H9 (cell line): ENCODE results near the gene ARHGAP25. TPM values are rescaled to one million over a fixed set of nuclear protein-coding genes. Genes with fewer than 3 reads are reported as not detected.

Experiments
- DNase-seq: peaks from one replicate; pipeline ENCODE4 v3.0.0-alpha.2; 2017
- H2AFZ ChIP-seq: one replicate; pipeline ENCODE4 v1.6.1; 2013; ENCODE audit warnings: mild to moderate bottlenecking, low read length, control low read depth, moderate library complexity
- H2AK5ac ChIP-seq: 2 replicates; pipeline ENCODE4 v1.6.1; 2013; ENCODE audit warnings: low read length, control low read depth, mixed read lengths; ENCODE audit not compliant: insufficient read length
- H2BK120ac ChIP-seq: one replicate; pipeline ENCODE4 v1.6.1; 2013; ENCODE audit warnings: low read depth, mild to moderate bottlenecking, low read length, control low read depth, inconsistent platforms; ENCODE audit not compliant: poor library complexity, severe bottlenecking
- H2BK12ac ChIP-seq: 2 replicates; pipeline ENCODE4 v1.6.1; 2013; ENCODE audit warnings: low read length, control low read depth, mixed read lengths, low read depth; ENCODE audit not compliant: insufficient read length
- H2BK15ac ChIP-seq: 2 replicates; pipeline ENCODE4 v1.6.1; 2013; ENCODE audit warnings: low read depth, low read length, control low read depth
- H2BK20ac ChIP-seq: one replicate; pipeline ENCODE4 v1.6.1; 2013; ENCODE audit warnings: low read depth, mild to moderate bottlenecking, low read length, control low read depth, inconsistent platforms; ENCODE audit not compliant: poor library complexity, severe bottlenecking
- H2BK5ac ChIP-seq: 2 replicates; pipeline ENCODE4 v1.6.1; 2013; ENCODE audit warnings: low read length, control low read depth, mixed read lengths; ENCODE audit not compliant: insufficient read length
- H3K14ac ChIP-seq: 2 replicates; pipeline ENCODE4 v1.6.1; 2013; ENCODE audit warnings: low read length, control low read depth; ENCODE audit not compliant: insufficient read depth
- H3K18ac ChIP-seq: 2 replicates; pipeline ENCODE4 v1.6.1; 2013; ENCODE audit warnings: low read depth, mild to moderate bottlenecking, mixed read lengths, low read length, control low read depth; ENCODE audit not compliant: insufficient read length
- H3K23ac ChIP-seq: 2 replicates; pipeline ENCODE4 v1.6.1; 2013; ENCODE audit warnings: low read length, control low read depth, mixed read lengths, low read depth; ENCODE audit not compliant: insufficient read length
- H3K23me2 ChIP-seq: 2 replicates; pipeline ENCODE4 v1.6.1; 2013; ENCODE audit warnings: low read depth, mild to moderate bottlenecking, mixed read lengths, low read length, control low read depth; ENCODE audit not compliant: insufficient read length, poor library complexity, severe bottlenecking
- H3K27ac ChIP-seq: 2 replicates; pipeline ENCODE4 v1.5.1; 2013; ENCODE audit warnings: low read length, control low read depth, mixed read lengths, low read depth; ENCODE audit not compliant: insufficient read length
- H3K27me3 ChIP-seq: 2 replicates; pipeline ENCODE4 v1.6.1; 2013; ENCODE audit warnings: low read length, control low read depth, inconsistent platforms; ENCODE audit not compliant: insufficient read depth
- H3K4ac ChIP-seq: 2 replicates; pipeline ENCODE4 v1.6.1; 2013; ENCODE audit warnings: low read depth, mild to moderate bottlenecking, control low read depth, inconsistent platforms, low read length, moderate library complexity
- H3K4me1 ChIP-seq: 2 replicates; pipeline ENCODE4 v1.6.1; 2013; ENCODE audit warnings: low read length, control low read depth, inconsistent platforms; ENCODE audit not compliant: insufficient read depth
- H3K4me2 ChIP-seq: 2 replicates; pipeline ENCODE4 v1.6.1; 2013; ENCODE audit warnings: low read length, control low read depth, mixed read lengths; ENCODE audit not compliant: insufficient read length, insufficient read depth
- H3K56ac ChIP-seq: 2 replicates; pipeline ENCODE4 v1.6.1; 2013; ENCODE audit warnings: low read depth, mild to moderate bottlenecking, mixed read lengths, low read length, control low read depth; ENCODE audit not compliant: insufficient read length
- H3K79me1 ChIP-seq: 2 replicates; pipeline ENCODE4 v1.6.1; 2013; ENCODE audit warnings: low read depth, mild to moderate bottlenecking, moderate library complexity, low read length, control low read depth, inconsistent platforms; ENCODE audit not compliant: insufficient read depth, poor library complexity, severe bottlenecking
- H3K79me2 ChIP-seq: 2 replicates; pipeline ENCODE4 v1.6.1; 2013; ENCODE audit warnings: low read length, control low read depth, inconsistent platforms; ENCODE audit not compliant: insufficient read depth
- H3K9ac ChIP-seq: 2 replicates; pipeline ENCODE4 v1.6.1; 2013; ENCODE audit warnings: low read length, control low read depth, mixed read lengths; ENCODE audit not compliant: insufficient read length; ENCODE audit errors: extremely low read depth
- H3K9me3 ChIP-seq: one replicate; pipeline ENCODE4 v1.6.1; 2013; ENCODE audit warnings: low read depth, low read length, inconsistent platforms; ENCODE audit not compliant: control insufficient read depth
- H3T11ph ChIP-seq: one replicate; pipeline ENCODE4 v1.6.1; 2013; ENCODE audit warnings: mild to moderate bottlenecking, low read length, control low read depth, inconsistent platforms
- H4K20me1 ChIP-seq: one replicate; pipeline ENCODE4 v1.6.1; 2013; ENCODE audit not compliant: control insufficient read depth, insufficient read length, insufficient read depth
- H4K5ac ChIP-seq: 2 replicates; pipeline ENCODE4 v1.6.1; 2013; ENCODE audit warnings: low read depth, mild to moderate bottlenecking, mixed read lengths, low read length, control low read depth; ENCODE audit not compliant: insufficient read length
- H4K8ac ChIP-seq: replicated peaks from 2 replicates; pipeline ENCODE4 v1.6.1; 2013; ENCODE audit warnings: low read length, control low read depth, mixed read lengths, low read depth; ENCODE audit not compliant: insufficient read length
- H4K91ac ChIP-seq: 2 replicates; pipeline ENCODE4 v1.6.1; 2013; ENCODE audit warnings: low read depth, mild to moderate bottlenecking, moderate library complexity, mixed read lengths, low read length, control low read depth; ENCODE audit not compliant: insufficient read length
- H3K27ac Mint-ChIP-seq, 3 experiments: 2 replicates in 2 of 3; 3 replicates in 1 of 3; pipeline ENCODE4 v1.8.0; 2020 to 2021; ENCODE audit warnings: mixed read lengths in 3 of 3, mild to moderate bottlenecking in 1 of 3, moderate library complexity in 1 of 3
- H3K27me3 Mint-ChIP-seq: 2 replicates; pipeline ENCODE4 v1.8.0; 2021; ENCODE audit warnings: low read depth, mild to moderate bottlenecking, moderate library complexity, mixed read lengths
- H3K36me3 Mint-ChIP-seq, 3 experiments: 2 replicates in 2 of 3; 3 replicates in 1 of 3; pipeline ENCODE4 v1.8.0; 2020 to 2021; ENCODE audit warnings: low read depth in 3 of 3, mixed read lengths in 3 of 3; ENCODE audit not compliant: insufficient read depth in 1 of 3
- H3K4me1 Mint-ChIP-seq, 2 experiments: 2 replicates each; pipeline ENCODE4 v1.8.0; 2020; ENCODE audit warnings: mixed read lengths in 2 of 2
- H3K4me3 Mint-ChIP-seq, 2 experiments: 2 replicates in 1 of 2; 3 replicates in 1 of 2; pipeline ENCODE4 v1.8.0; 2020 to 2021; ENCODE audit warnings: mild to moderate bottlenecking in 2 of 2, mixed read lengths in 2 of 2, moderate library complexity in 1 of 2
- H3K9me3 Mint-ChIP-seq, 2 experiments: 2 replicates in 1 of 2; 3 replicates in 1 of 2; pipeline ENCODE4 v1.8.0; 2020; ENCODE audit warnings: mild to moderate bottlenecking in 2 of 2, mixed read lengths in 2 of 2, moderate library complexity in 1 of 2
- WGBS: extraction: QIAGEN DNeasy Blood & Tissue Kit; methylation state at CpG from one replicate; pipeline ENCODE4 v1.1.7; 2013; ENCODE audit warnings: missing lambda C conversion rate, low lambda C conversion rate, mixed read lengths; ENCODE audit not compliant: insufficient read length; ENCODE audit errors: extremely low coverage; 5-methylcytosine and 5-hydroxymethylcytosine counted together
- total RNA-seq: library from RNA; stranded (reverse); gene quantifications from 2 replicates; pipeline ENCODE4 v1.2.1, GENCODE V29; 2021
- TF ChIP-seq, protein P1 (sequence below): fragments of 200-600 bp; sonication (generic); conservative IDR thresholded peaks from 3 replicates; pipeline ENCODE4 v1.8.0; 2021; ENCODE audit warnings: antibody characterized with exemption, mild to moderate bottlenecking

Gene ARHGAP25
- total RNA-seq, 1 experiment from 2014 or later: 1.3 TPM

- Histone ChIP-seq H2BK120ac (no peak overlapping the region), H4K8ac (no peak overlapping the region), H4K20me1 (no peaks in the 10 kb centered on the region), H3K9me3 (no peaks in the 10 kb centered on the region), H3K18ac (no peak overlapping the region), H2BK15ac (no peak overlapping the region), H3K23me2 (no peaks in the 10 kb centered on the region), H3K79me2 (no peaks in the 10 kb centered on the region), H3K4me2 (no peak overlapping the region), H3K9ac (no peak overlapping the region), H2BK12ac (no peak overlapping the region), H3K79me1 (no peaks in the 10 kb centered on the region), H3T11ph (no peak overlapping the region), H3K4me1 (no peaks in the 10 kb centered on the region), H3K23ac (no peak overlapping the region), H2BK5ac (no peak overlapping the region), H3K14ac (no peak overlapping the region), H3K4ac (no peak overlapping the region), H2AFZ (no peak overlapping the region), H4K91ac (no peak overlapping the region), H2BK20ac (no peak overlapping the region), H3K56ac (no peak overlapping the region), H4K5ac (no peak overlapping the region), H2AK5ac (no peak overlapping the region), H3K27me3 (no peaks in the 10 kb centered on the region), H3K27ac (no peak overlapping the region)
- TF ChIP-seq, protein P1, sequence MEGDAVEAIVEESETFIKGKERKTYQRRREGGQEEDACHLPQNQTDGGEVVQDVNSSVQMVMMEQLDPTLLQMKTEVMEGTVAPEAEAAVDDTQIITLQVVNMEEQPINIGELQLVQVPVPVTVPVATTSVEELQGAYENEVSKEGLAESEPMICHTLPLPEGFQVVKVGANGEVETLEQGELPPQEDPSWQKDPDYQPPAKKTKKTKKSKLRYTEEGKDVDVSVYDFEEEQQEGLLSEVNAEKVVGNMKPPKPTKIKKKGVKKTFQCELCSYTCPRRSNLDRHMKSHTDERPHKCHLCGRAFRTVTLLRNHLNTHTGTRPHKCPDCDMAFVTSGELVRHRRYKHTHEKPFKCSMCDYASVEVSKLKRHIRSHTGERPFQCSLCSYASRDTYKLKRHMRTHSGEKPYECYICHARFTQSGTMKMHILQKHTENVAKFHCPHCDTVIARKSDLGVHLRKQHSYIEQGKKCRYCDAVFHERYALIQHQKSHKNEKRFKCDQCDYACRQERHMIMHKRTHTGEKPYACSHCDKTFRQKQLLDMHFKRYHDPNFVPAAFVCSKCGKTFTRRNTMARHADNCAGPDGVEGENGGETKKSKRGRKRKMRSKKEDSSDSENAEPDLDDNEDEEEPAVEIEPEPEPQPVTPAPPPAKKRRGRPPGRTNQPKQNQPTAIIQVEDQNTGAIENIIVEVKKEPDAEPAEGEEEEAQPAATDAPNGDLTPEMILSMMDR: no peak
- peaks cover 17 to 20% of the 10 kb centered on the region in 2 experiments for H3K4me1 Mint-ChIP-seq
- H3K36me3 Mint-ChIP-seq: peaks cover 0 to 5% (median 0%) of the 10 kb centered on the region in 3 experiments; a peak in 3 of 7 replicates
- peaks cover 3% of the 10 kb centered on the region for H3K27me3 Mint-ChIP-seq
- no peak overlapping the region for H3K4me3 Mint-ChIP-seq
- WGBS: no CpG with 5 or more reads among the region's 6 CpGs
- no peaks in the 10 kb centered on the region for H3K9me3 Mint-ChIP-seq
- no peak for DNase-seq
- no peak overlapping the region; a peak in 1 of 7 replicates for H3K27ac Mint-ChIP-seq
Observed at GRCh38 chr2:68819556-68819955, 84.9 kb downstream of the ARHGAP25 start.
